Retinal pigment epithelial cell (primary cell): ENCODE results near the gene KCNAB2.

Source experiments
- DNase-seq: peaks from one replicate; pipeline ENCODE4 v3.0.0-alpha.2; 2010; ENCODE audit warnings: low read depth
- H3K4me3 ChIP-seq: 2 replicates; pipeline ENCODE4 v1.5.1; 2011; ENCODE audit warnings: mild to moderate bottlenecking, low read length, control low read depth, moderate library complexity
- TF ChIP-seq, protein P1 (sequence below): conservative IDR thresholded peaks from 2 replicates; pipeline ENCODE4 v1.5.1; 2011; ENCODE audit warnings: low read depth, low read length, control low read depth, inconsistent platforms

KCNAB2 gene

DNA sequence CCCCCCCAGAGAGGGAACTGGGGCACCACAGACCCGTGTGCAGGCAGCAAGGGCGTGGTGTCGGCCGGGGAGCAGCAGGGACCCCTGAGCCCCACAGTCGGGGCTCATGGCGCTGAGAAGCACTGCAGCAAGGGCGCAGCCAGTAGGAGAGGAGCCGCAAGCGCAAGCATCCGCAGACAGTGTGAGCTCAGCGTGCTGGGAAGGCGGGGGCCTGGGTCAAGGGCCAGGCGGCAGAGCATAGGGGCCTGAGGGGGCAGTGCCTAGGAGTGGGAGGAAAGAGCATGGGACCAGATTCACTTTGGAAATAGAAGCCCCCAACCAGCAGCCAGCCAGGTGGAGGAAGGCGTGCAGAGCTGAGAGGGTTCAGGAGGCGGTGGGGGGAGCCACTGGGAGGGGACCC lies 6.7 kb upstream of the KCNAB2 start:
- TF ChIP-seq, protein P1, sequence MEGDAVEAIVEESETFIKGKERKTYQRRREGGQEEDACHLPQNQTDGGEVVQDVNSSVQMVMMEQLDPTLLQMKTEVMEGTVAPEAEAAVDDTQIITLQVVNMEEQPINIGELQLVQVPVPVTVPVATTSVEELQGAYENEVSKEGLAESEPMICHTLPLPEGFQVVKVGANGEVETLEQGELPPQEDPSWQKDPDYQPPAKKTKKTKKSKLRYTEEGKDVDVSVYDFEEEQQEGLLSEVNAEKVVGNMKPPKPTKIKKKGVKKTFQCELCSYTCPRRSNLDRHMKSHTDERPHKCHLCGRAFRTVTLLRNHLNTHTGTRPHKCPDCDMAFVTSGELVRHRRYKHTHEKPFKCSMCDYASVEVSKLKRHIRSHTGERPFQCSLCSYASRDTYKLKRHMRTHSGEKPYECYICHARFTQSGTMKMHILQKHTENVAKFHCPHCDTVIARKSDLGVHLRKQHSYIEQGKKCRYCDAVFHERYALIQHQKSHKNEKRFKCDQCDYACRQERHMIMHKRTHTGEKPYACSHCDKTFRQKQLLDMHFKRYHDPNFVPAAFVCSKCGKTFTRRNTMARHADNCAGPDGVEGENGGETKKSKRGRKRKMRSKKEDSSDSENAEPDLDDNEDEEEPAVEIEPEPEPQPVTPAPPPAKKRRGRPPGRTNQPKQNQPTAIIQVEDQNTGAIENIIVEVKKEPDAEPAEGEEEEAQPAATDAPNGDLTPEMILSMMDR, result no peak
- no peak overlapping the region for H3K4me3 ChIP-seq
- DNase-seq, result no peak

DNA sequence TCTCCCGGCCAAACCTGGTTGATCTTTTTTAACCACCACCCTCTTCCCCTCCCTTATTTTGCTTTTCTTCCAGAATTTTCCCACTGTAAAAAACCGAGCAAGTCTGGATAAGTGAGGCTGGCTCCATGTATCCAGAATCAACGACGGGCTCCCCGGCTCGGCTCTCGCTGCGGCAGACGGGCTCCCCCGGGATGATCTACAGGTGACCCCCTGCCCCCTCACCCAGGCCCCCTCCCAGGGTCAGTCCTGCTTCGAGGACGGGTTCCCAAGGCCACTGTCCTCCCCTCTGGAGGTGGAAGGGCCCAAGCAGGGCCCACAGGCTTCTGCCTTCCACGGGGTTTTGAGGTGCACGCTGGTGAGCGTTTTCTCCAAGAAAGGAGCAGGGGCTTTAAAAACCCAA lies 5.2 kb upstream of the KCNAB2 start:
- no peak for DNase-seq
- TF ChIP-seq, protein P1, result no peak
- no peak overlapping the region for H3K4me3 ChIP-seq

DNA sequence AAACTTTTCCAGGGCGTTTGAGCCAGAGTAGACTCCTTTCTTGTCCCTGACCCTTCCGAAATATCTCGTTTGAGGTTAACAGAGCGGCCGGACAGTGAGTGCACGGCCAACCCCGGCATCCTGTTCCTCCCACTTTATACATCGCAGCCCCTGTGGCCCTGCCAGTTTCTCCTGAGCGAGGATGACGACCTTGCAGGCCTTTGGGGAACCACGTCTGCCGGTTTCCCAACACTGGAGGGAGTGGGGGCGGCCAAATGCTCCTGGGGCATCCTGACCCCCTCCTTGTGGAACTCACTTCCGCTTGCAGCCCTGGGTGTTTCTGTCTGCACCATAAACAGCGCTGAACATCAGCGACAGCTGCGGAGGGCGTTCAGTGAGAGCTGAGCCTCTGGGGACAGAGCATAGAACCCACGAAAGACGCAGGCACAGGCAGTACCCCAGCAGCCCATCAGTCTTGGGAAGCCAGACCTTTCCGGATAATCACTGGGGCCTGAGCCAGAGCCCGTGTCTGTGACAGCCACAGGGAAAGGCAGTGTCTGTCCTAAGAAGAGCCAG lies 4.8 kb upstream of the KCNAB2 start:
- TF ChIP-seq, protein P1, result no peak
- no peak for DNase-seq
- no peak overlapping the region for H3K4me3 ChIP-seq

DNA sequence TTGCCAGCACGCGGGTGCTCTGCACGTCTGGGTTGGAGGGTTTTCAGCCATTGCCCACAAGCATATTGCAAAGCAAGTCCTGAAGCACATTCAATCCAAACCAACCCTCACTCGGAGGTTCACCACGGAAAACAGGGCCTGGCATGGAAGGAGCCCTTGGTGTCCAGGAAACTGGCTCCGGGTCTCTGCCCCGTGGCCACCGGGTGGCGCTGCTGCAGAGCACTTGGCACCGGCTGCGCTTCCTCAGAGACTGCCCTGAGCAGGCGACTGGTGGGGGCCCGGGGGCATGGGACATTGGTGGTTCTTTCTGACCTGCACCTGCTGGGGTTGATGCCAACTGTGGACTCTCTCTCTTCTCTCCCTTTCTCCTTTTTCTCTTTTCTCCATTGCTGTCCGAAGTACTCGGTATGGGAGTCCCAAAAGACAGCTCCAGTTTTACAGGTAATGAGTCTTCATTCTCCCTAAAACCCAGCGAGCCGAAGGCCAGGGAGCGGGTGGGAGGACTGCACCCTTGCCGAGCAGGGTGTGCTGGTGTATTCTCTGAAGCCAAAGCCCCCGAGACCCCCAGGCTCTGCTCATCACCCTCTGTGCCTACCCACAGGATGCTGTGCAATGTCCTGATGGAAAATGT lies 4.1 kb upstream of the KCNAB2 start:
- no peak overlapping the region for H3K4me3 ChIP-seq
- TF ChIP-seq, protein P1, result peak; percentile 68
- no peak for DNase-seq

DNA sequence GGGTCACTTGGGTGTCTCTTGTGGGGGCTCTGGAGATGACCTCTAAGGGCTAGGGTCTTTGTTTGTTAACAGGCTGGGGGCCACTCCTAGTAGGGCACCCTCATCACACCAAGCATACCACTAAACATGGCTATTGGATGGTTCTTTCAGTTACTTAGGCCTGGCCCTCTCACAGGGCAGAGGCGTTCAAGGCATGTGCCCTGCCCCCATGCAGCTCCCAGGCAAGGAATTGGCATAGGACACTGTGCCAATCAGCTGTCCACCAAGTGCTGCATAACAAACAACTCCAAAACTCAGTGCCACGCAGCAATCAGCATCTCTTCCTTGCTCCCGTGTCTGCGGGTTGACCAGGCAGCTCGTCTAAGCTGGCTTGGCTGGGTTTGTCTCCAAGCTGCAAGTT lies 2.1 kb upstream of the KCNAB2 start:
- H3K4me3 ChIP-seq, result no peak overlapping the region
- TF ChIP-seq, protein P1, result no peak

DNA sequence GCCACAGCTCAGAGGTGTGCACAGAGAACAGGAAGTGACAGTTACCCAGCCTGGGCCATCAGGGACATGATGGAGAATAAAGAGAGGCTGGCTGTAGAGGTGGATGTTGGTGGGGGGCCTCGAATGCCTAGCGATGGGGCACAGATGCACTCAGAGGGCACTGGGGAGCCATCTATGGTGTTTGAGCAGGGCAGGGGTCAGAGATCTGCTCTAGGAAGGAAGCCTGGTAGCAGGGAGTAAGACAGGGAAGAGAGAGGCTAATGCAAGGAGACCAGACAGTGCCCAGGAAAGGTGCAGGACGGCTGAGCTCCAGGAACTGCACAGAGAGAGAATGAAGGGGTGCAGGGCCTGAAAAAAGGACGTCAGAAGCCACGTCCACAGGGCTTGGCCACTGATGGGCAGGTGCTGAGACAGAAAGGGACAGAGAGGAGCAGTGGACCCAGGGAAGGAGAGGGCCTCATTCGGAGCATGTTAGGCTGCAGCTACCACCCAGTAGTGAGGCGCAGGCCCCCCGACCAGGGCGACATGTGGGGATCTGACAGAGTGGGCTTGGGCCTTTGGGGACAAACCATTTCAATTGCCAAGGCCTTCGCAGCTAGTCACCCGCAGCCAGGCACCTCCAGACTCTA lies 1.1 kb upstream of the KCNAB2 start:
- TF ChIP-seq, protein P1, result no peak
- no peak for DNase-seq
- no peak overlapping the region for H3K4me3 ChIP-seq

More for the DNA sequence above, 2.1 kb upstream of the KCNAB2 start:
- no peak for DNase-seq

DNA sequence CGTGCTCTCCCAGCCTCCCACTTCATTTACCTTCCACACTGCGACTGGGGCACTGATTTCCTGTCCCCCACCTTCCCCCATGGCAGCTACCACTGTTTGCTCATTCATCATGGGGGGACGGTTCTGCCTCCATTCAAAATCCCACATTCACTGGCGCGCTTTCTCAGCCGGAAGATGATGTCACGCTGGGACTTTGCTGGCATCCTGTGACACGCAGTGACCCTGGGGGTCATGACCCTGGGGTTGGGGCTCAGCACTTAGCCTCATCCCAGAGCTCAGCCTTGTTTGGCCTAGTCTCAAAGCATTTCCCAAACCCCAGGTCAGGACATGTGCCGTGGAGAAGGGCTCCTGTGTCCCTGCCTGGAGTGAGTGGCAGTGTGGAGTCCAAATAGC lies 582 bp upstream of the KCNAB2 start:
- DNase-seq, result no peak
- TF ChIP-seq, protein P1, result no peak
- no peak overlapping the region for H3K4me3 ChIP-seq
